NCI-H146 (cell line): Measurements from ENCODE around the gene IL1F10.
A peak's percentile ranks its signal among the peaks of the same experiment; 100 is the strongest.

Experiments
- DNase-seq: peaks from one replicate; lab custom pipeline; 2025; lab: John Stamatoyannopoulos, UW

The IL1F10 gene

GRCh38 chr2:113058998-113059960 is 8.5 kb upstream of the IL1F10 start, which contains the start of gene IL36RN:
TSS of gene IL36RN (plus strand) at chr2:113059198. CDS start at chr2:113059439, 241 bp downstream.
- no peak for DNase-seq

- DNase-seq = no peak
Measured at GRCh38 chr2:113060396-113060795, 7.4 kb upstream of the IL1F10 start.

DNA sequence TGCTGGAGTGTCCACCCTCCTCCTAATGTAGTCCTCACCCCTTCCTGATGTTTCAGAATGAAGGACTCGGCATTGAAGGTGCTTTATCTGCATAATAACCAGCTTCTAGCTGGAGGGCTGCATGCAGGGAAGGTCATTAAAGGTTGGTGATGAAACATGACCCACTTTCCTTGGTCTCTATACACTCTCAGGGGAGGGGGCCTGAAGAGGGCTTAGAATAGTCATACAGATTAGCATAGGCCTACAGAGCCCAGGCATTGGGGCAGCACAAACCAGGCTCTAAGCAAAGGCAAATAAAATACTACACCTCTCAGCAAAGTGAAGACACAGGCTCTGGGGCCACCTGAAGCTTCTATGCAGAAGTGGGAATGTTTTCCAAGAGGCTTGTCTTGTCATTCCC is 7.0 kb upstream of the IL1F10 start:
- no peak for DNase-seq

- no peak for DNase-seq
Measured at GRCh38 chr2:113061241-113061640, 6.5 kb upstream of the IL1F10 start.

- no peak for DNase-seq
Measured at GRCh38 chr2:113061896-113062770, 5.6 kb upstream of the IL1F10 start.

DNA sequence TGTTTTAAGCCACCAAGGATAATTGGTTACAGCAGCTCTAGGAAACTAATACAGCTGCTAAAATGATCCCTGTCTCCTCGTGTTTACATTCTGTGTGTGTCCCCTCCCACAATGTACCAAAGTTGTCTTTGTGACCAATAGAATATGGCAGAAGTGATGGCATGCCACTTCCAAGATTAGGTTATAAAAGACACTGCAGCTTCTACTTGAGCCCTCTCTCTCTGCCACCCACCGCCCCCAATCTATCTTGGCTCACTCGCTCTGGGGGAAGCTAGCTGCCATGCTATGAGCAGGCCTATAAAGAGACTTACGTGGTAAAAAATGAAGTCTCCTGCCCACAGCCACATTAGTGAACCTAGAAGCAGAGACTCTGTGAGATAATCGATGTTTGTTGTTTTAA is 3.5 kb upstream of the IL1F10 start:
- DNase-seq = no peak

- no peak for DNase-seq
Measured at GRCh38 chr2:113064898-113065297, 2.9 kb upstream of the IL1F10 start.

- no peak for DNase-seq
Measured at GRCh38 chr2:113068249-113068648, 479 bp downstream of the IL1F10 start.

GRCh38 chr2:113068706-113069485 is 1.1 kb downstream of the IL1F10 start:
- DNase-seq = peak; percentile 11

- DNase-seq = no peak
Measured at GRCh38 chr2:113069676-113070605, 2.2 kb downstream of the IL1F10 start.

DNA sequence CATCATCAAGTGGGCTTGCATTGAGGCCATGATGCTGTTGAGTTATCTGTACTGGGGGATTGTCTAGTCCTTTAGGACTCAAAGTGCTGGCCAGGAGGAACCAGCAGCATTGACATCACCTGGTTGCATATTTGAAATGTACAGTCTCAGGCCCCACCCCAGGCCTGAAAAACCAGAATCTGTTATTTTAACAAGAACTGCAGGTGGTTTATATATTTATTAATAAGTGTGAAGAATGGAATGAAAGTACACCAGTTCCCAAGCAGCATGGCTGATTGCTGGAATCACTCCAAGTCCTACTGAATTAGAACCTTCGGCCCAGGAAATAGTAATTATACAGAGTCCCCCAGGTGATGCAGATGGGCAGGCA is 2.8 kb downstream of the IL1F10 start:
- no peak for DNase-seq

GRCh38 chr2:113072584-113072983 is 4.8 kb downstream of the IL1F10 start:
- no peak for DNase-seq

DNA sequence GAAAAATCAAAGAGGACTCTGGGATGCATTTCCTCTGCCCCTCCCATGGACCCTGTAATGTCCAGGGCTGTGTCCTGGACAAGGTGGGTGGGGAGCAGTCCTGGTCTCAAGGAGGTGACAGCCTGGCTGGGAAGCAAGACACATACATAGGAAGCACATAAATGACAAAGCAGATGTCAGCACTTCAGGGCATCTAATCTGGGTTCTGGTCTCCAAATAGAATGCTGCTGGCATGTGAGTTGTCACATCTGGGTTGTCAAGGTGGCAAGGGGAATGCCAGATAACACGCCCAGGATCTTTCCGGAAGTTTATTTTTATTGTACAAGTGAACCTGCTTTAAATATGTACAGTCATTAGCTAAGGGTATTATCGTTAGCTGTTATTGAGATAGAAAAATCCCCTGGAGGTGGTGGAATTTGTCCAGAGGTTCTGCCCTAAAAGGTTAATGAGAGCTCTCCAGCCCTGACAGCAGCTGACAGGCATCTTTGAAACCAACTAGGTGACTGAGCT is 5.6 kb downstream of the IL1F10 start:
- no peak for DNase-seq

DNA sequence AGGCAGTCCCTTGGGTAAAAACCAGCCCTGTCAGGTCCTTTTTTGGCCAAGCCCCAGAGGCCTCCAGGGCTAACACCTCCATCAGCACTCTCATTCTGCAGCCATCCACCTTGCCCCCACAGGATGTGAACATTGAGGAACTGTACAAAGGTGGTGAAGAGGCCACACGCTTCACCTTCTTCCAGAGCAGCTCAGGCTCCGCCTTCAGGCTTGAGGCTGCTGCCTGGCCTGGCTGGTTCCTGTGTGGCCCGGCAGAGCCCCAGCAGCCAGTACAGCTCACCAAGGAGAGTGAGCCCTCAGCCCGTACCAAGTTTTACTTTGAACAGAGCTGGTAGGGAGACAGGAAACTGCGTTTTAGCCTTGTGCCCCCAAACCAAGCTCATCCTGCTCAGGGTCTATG is 7.3 kb downstream of the IL1F10 start:
- no peak for DNase-seq

DNA sequence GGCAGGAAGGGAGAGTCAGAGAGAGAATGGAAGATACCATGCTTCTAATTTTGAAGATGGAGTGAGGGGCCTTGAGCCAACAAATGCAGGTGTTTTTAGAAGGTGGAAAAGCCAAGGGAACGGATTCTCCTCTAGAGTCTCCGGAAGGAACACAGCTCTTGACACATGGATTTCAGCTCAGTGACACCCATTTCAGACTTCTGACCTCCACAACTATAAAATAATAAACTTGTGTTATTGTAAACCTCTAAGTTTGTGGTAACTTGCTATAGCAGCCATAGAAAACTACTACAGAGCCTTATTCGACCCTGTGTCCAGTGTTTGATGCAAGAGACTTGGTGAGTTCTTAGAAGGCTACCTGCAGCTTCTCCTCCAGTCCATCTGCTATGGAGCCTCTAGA is 7.8 kb downstream of the IL1F10 start:
- DNase-seq = no peak

- DNase-seq = no peak
Measured at GRCh38 chr2:113076954-113077669, 9.3 kb downstream of the IL1F10 start.

GRCh38 chr2:113077921-113078320 is 10.2 kb downstream of the IL1F10 start:
- DNase-seq = no peak

GRCh38 chr2:113078350-113078839 is 10.6 kb downstream of the IL1F10 start:
- DNase-seq = no peak

GRCh38 chr2:113079131-113079530 is 11.4 kb downstream of the IL1F10 start:
- DNase-seq = no peak

- no peak for DNase-seq
Measured at GRCh38 chr2:113080134-113080533, 12.4 kb downstream of the IL1F10 start.
